ENCODE measurements around the gene PKD1.
A peak's percentile ranks its signal among the peaks of the same experiment; 100 is the strongest.

The PKD1 gene

DNA sequence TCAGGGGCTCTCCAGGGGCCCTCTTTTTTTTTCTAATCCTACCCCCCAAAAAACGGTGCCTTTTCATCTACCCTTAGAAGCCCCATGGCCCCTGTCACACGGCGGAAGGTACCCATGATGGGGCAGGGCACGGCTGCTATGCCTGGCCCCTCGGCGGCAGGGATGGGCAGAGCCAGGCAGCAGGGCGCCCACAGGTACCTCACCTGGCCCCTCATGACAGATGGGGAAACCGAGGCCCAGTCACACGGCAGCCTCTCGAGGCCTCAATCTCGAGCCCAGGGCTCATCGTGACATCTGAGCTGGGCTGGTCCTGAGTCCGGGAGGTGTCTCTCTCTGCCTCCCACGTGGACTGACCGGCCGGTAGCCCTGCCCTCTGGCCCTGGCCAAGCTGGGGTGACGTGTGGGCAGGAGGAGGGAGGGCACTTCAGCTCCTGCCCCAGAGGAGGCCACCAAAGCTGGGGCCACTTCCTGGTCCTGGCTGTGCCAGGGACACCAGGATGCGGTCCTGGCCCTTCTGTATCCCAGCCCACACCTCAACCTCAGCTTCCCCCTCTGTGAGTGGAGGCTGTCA, 31.5 kb upstream of the PKD1 start:
- DNase-seq: no peak

GRCh38 chr16:2166263-2167067, 30.8 kb upstream of the PKD1 start:
- DNase-seq: no peak

GRCh38 chr16:2165861-2166260, 30.2 kb upstream of the PKD1 start:
- no peak for DNase-seq

- no peak for DNase-seq
These were observed 27.6 kb upstream of the PKD1 start for GRCh38 chr16:2163211-2163881.

DNA sequence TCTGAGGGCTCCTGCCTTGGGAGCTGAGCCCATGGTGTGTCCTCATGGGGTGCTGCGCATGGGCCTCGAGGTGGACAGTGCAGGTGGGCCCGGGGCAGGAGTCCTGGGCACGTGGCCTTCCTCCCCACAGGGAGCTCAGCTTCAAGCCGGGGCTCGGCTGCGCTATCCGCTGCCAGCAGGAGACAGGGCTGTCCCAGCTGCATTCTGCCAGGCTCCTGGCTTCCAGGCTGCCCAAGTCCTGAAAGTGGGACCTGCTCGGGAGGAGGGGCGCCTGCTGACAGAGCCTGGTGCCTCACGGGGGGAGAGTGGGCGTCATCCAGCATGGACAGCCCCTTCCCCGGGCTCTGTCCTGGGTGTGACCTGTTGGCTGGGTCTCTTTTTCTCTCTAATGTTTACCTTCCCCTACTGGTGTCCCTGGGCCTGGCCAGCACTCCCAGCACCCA, 27.0 kb upstream of the PKD1 start:
- DNase-seq: no peak

DNA sequence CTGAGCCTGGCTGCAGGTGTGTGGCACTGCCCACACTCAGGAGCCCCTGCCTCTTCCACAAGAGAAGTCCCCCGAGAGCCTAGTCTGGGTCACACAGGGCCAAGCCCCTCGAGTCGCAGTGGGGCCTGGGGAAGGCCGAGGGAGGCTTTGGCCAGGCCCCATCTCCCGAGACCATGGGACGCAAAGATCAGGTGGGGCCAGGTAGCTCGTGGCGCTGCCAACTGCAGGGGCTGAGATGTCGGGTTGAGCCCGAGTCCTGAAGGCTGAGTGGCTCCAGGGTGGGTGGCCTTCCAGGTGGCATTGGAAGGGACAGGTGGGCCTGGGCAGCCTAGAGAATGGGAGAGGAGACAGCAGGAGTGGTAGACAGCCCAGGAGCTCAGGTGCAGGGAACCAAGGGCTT, 26.2 kb upstream of the PKD1 start:
- no peak for DNase-seq

- no peak for DNase-seq
These were observed 25.3 kb upstream of the PKD1 start for GRCh38 chr16:2160915-2161551.

DNA sequence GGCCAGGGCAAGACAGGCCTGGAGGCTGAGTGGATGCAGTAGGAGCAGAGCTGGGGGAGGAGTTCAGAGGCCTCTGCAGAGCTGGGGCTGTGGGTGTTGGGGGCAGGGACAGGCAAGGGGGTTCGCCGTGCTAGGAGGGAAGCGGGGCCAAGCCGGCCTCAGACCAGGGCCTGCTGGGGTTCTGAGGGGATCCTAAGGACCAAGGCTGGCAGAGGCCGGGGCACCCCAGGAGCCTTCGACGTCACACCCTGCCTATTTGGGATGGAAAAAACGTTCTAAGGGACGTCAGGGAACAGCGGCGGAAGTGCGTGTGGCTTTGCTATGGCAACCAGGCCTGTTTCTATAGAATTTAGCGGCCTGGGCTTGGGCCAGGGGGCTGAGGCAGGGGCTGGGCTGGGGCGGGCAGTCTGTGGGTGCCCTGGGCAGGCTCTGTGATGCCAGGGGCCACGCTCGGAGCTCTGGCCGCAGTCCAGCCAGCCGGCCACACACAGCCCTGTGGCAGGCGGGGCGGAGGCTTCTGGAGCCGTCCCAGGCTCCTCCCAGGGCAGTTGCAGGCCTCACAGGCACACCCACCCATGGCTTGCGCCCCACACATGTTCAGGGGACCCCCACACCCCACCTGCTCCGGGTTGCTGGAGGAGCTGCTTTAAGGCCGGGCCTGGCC, 23.6 kb upstream of the PKD1 start:
- no peak for DNase-seq

DNA sequence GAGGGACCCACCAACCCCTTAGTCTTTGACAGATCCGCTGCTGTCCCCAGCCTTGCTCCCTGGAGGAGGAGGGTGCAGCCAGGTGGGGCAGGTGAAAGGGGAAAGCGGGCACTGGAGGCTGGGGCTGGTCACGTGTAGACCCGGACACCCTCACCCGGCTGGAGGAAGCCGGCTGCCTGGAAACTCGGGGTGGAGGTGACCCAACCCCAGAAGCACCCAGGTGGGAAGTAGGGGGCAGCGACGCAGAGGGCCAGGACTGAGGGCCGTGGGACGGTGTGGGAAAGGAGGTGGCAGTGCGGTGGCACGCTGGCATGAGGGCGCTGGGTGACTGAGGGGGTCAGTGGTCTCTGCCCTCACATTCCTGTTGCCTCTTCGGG, 22.6 kb upstream of the PKD1 start:
- DNase-seq: no peak

- no peak for DNase-seq
These were observed 22.0 kb upstream of the PKD1 start for GRCh38 chr16:2157480-2158261.

- DNase-seq: no peak
These were observed 21.1 kb upstream of the PKD1 start for GRCh38 chr16:2156849-2157224.

DNA sequence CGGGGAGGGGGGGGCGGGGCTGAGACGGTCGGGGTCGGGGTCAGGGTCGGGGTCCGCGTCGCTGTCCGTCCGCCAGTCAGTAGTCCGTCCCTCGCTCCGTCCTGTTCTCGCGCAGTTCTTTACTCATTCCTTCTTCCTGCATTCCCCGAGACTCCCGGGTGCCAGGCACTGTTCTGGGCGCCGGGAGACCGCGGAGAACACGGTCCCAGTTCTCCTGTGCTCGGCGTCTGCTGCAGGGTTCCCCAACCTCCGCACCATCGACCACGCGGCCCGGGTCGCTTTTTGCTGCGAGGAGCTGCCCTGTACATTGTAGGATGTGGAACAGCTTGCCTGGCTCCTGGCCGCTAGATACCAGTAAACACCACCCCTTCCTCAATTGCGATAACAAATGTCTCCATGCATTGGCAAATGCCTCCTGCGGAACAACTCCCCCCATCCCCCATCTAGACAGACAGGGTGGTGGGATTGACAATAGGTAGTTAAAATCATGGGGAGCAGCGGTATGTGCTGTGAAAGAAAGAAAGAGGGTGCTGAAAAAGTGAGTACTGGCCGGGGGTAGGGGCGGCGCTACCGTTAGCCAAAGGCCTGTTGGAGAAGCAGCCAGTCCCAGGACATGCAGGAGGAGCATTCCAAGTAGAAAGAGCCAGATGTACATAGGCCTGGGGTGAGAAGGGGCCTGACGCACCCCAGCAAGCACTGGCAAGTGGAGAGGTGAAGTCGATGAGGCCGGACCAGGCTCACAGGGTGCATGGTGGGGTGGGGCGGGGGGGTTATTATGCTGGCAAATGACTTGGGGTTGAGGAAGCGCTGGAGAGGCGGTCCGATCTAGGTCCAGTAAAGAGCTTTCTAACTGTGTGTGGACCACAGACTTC, 20.5 kb upstream of the PKD1 start:
- no peak for DNase-seq

DNA sequence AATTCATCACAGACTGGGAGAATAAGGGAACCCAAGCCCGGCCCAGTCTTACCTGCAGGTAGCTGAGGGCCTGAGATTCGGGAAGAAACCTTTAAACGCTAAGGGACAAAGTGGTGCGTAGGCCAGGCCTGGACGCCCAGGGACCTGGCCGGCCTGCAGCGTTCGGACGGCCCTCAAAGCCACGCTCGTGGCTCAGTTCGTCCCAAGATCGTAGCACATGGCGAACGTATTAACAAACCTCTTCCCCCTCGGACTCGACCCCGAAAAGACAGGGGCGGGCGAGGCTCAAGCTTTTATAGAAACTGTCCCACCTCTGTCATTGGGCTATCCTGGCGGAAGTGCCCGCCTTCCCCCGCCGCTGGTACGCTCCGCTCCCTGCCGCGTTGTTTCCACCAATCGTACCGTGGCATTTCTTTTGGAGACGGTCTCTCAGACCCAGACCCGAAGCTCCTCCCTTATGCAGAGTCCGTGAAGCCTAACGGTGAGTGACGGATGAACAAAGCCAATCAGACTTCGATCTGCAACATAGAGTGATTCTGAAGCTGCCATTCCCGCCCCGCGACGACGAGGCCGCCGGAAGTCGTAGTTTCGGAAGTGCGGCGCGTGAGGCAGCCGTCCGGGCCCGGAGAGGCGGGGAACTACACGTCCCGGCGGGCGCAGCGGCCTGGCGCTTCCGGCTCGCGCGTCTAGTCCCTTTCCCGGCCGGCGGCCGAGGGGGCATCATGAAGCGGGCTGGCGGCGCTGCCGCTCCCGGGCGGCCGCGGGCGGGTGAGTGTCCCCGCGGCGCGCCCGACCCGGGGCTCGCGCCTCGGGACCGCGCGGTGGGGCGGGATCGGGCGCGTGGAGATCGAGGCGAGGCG, 19.6 kb upstream of the PKD1 start, which contains the start of gene TRAF7:
TRAF7 (plus strand) TSS at position 692 of the 860 bp plus-strand sequence. CDS start 8,139 bp downstream, outside the sequence.
- DNase-seq: peak; percentile 100

GRCh38 chr16:2154533-2155090, 18.9 kb upstream of the PKD1 start:
- DNase-seq: no peak

DNA sequence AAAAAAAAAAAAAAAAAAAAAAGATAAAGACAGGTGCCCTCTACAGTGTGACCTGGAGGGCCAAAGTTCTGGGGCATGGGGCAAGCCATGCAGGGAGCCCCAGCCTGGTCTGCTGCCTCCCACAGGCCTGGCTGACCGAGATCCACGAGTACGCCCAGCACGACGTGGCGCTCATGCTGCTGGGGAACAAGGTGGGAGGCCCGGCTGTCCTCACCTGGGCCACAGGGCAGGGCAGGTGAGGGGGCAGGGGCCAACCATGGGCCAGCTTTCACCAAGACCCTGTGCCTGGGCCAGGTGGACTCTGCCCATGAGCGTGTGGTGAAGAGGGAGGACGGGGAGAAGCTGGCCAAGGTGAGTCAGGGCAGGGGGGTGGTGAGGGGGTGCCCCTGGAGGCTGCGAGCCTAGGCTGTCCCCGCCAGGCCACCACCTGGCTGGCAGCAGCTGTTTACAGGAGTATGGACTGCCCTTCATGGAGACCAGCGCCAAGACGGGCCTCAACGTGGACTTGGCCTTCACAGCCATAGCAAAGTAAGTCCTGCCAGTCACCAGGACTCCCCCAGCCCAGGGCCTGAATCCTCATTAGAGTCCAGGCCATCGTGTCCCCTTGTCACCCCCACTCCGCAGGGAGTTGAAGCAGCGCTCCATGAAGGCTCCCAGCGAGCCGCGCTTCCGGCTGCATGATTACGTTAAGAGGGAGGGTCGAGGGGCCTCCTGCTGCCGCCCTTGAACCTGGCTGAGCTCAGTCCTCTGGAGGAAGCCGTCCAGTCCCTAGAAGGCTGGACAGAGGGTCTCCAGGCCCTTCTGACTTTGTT, 17.2 kb upstream of the PKD1 start:
- no peak for DNase-seq

- DNase-seq: no peak
These were observed 15.7 kb upstream of the PKD1 start for GRCh38 chr16:2151188-2152091.

GRCh38 chr16:2150418-2151187, 14.9 kb upstream of the PKD1 start:
- DNase-seq: no peak
